Smooth muscle cell (in vitro differentiated cells): ENCODE data around the gene RBBP6. TPM values are rescaled to one million over a fixed set of nuclear protein-coding genes. Genes with fewer than 3 reads are reported as not detected.

Experiments
- DNase-seq: peaks from one replicate; lab custom pipeline; 2025; ENCODE audit not compliant: unreplicated experiment; lab: John Stamatoyannopoulos, UW
- H2AFZ ChIP-seq: fragments of 200-600 bp; sonication (generic); 2 replicates; pipeline ENCODE4 v1.6.0; 2016; ENCODE audit warnings: antibody characterized with exemption, low read depth, mild to moderate bottlenecking
- H3F3A ChIP-seq: fragments of 200-600 bp; sonication (generic); 2 replicates; pipeline ENCODE4 v1.6.0; 2017; ENCODE audit warnings: antibody characterized with exemption, low read depth
- H3K27ac ChIP-seq: fragments of 200-600 bp; sonication (generic); 2 replicates; pipeline ENCODE4 v1.5.1; 2016; ENCODE audit warnings: low read depth, mild to moderate bottlenecking
- H3K27me3 ChIP-seq: fragments of 200-600 bp; sonication (generic); 2 replicates; pipeline ENCODE4 v1.6.1; 2016; ENCODE audit warnings: low read depth, mild to moderate bottlenecking
- H3K36me3 ChIP-seq: fragments of 200-600 bp; sonication (generic); 2 replicates; pipeline ENCODE4 v1.5.1; 2016; ENCODE audit warnings: low read depth
- H3K4me1 ChIP-seq: fragments of 200-600 bp; sonication (generic); 2 replicates; pipeline ENCODE4 v1.5.1; 2016; ENCODE audit warnings: low read depth
- H3K4me2 ChIP-seq: fragments of 200-600 bp; sonication (generic); 2 replicates; pipeline ENCODE4 v1.6.0; 2016; ENCODE audit warnings: mild to moderate bottlenecking
- H3K4me3 ChIP-seq: fragments of 200-600 bp; sonication (generic); 2 replicates; pipeline ENCODE4 v1.5.1; 2016; ENCODE audit warnings: mild to moderate bottlenecking
- H3K79me2 ChIP-seq: fragments of 200-600 bp; sonication (generic); 2 replicates; pipeline ENCODE4 v1.6.0; 2016; ENCODE audit warnings: low read depth, mild to moderate bottlenecking
- H3K9ac ChIP-seq: fragments of 200-600 bp; sonication (generic); 2 replicates; pipeline ENCODE4 v1.6.0; 2016; ENCODE audit warnings: low read depth
- H3K9me3 ChIP-seq: fragments of 200-600 bp; sonication (generic); replicated peaks from 2 replicates; pipeline ENCODE4 v1.5.1; 2016; ENCODE audit warnings: low read depth
- H4K20me1 ChIP-seq: fragments of 200-600 bp; sonication (generic); 2 replicates; pipeline ENCODE4 v1.6.0; 2016; ENCODE audit warnings: low read depth
- WGBS: methylation state at CpG from one replicate; pipeline ENCODE4 v1.1.7; 2016; ENCODE audit warnings: low lambda C conversion rate; 5-methylcytosine and 5-hydroxymethylcytosine counted together
- polyA plus RNA-seq: library from polyadenylated mRNA; unstranded; fragments of >200 nt; fragmentation: Nextera tagmentation; extraction: Ambion mirVana; gene quantifications from 2 replicates; pipeline ENCODE4 v1.2.1, GENCODE V29; 2016
- total RNA-seq: library from RNA; depleted of rRNA; stranded (reverse); fragments of >200 nt; gene quantifications from 2 replicates; pipeline ENCODE4 v1.2.3, GENCODE V29; 2014
- TF ChIP-seq, protein P1 (sequence below): fragments of 200-600 bp; sonication (generic); IDR thresholded peaks from 2 replicates; pipeline ENCODE4 v1.5.1; 2017; ENCODE audit warnings: borderline replicate concordance, mild to moderate bottlenecking, antibody characterized with exemption; ENCODE audit not compliant: insufficient read depth, poor library complexity, severe bottlenecking

The RBBP6 gene
- total and polyA plus RNA-seq, 2 experiments from 2014 or later = 40.4 to 70.2 TPM

DNA sequence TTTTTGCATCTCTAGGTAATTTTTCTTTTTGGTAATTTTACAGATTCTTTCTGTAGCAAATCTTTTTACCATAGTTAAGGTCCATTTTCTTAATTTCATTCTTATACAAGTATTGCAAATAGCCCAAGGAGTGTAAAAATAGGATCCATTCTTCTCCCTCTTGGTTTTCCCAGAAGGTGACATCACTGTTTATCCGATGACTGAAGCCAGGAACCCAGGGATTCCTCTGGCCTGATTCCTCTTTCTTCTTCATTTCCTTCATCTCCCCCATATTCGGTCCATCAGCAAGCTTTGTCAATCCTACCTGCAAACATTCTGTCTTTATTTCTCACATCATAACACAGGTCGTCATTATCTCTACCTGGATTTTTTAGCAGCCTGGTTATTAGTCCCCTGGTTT, 5.3 kb downstream of the RBBP6 start:
- Histone ChIP-seq H3K4me3 (peak overlapping the region; percentile 10), H3K9me3 (no peaks in the 10 kb centered on the region), H2AFZ (no peak overlapping the region), H3K79me2 (peaks cover 95% of the 10 kb centered on the region), H3K27ac (peak overlapping the region; percentile 41), H3K9ac (no peak overlapping the region), H3K36me3 (peaks cover 23% of the 10 kb centered on the region), H3K4me1 (peaks cover 17% of the 10 kb centered on the region), H3F3A (no peaks in the 10 kb centered on the region), H4K20me1 (peaks cover 98% of the 10 kb centered on the region), H3K4me2 (peak overlapping the region; percentile 88), H3K27me3 (no peaks in the 10 kb centered on the region)
- DNase-seq = no peak
- TF ChIP-seq, protein P1, sequence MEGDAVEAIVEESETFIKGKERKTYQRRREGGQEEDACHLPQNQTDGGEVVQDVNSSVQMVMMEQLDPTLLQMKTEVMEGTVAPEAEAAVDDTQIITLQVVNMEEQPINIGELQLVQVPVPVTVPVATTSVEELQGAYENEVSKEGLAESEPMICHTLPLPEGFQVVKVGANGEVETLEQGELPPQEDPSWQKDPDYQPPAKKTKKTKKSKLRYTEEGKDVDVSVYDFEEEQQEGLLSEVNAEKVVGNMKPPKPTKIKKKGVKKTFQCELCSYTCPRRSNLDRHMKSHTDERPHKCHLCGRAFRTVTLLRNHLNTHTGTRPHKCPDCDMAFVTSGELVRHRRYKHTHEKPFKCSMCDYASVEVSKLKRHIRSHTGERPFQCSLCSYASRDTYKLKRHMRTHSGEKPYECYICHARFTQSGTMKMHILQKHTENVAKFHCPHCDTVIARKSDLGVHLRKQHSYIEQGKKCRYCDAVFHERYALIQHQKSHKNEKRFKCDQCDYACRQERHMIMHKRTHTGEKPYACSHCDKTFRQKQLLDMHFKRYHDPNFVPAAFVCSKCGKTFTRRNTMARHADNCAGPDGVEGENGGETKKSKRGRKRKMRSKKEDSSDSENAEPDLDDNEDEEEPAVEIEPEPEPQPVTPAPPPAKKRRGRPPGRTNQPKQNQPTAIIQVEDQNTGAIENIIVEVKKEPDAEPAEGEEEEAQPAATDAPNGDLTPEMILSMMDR = no peak
- 79% methylated on average over 3 of the region's 3 CpGs for WGBS

DNA sequence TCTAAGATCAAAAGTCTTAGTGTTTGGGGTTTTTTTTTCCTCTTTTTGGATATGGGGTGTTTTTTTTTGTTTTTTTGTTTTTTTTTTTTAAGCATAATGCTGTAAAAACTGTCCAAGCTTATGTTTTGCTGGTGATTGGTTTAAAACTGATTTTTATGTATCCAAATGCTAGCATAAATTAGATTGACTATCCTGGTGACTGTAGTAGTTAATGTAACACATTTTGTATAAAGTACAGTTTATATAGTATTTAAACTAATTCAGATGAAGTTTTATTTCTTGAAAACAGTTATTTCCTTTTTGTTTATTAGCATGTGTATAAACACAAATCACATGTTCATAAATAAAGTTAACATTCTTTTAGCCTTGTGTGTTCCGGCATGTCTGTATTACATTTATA, 10.9 kb downstream of the RBBP6 start:
- Histone ChIP-seq H2AFZ (no peak overlapping the region), H4K20me1 (peaks cover 92% of the 10 kb centered on the region), H3K9ac (no peak overlapping the region), H3K4me2 (no peak overlapping the region), H3K9me3 (no peaks in the 10 kb centered on the region), H3K27me3 (no peaks in the 10 kb centered on the region), H3K4me1 (peaks cover 6% of the 10 kb centered on the region), H3K36me3 (peaks cover 32% of the 10 kb centered on the region), H3K4me3 (no peak overlapping the region), H3K79me2 (peaks cover 74% of the 10 kb centered on the region), H3F3A (no peaks in the 10 kb centered on the region), H3K27ac (no peak overlapping the region)
- no peak for DNase-seq
- TF ChIP-seq, protein P1 = no peak
- 100% methylated on average over 1 of the region's 1 CpG for WGBS

DNA sequence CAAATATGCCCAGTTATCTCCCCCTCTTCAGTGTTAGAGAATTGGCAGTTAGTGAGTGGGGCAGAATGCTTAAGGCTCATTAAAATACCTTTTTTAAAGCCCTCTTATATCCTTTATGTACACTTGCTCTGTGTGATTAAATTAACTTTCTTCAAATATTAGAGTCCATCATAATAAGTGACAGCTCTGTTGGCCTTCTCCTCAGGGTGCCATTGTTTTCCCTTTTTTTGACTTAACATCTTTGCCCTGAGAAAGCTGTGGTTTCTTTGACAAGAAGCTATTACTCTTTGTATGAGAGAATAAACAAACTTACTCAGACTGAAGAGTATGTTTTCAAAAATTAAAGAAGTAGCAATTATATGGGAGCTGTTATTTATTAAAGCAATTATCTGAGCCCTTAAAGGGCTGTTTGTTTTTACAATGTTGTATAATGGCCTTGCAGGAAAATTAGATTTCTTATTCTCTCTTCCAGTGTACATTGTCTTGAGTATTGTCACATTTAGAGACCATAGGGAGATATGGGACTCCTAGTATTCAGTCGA, 13.4 kb downstream of the RBBP6 start:
- TF ChIP-seq, protein P1 = no peak
- peaks cover 67% of the 10 kb centered on the region for H4K20me1 ChIP-seq
- WGBS = 100% methylated on average over 1 of the region's 1 CpG
- peaks cover 6% of the 10 kb centered on the region for H3K4me1 ChIP-seq
- no peaks in the 10 kb centered on the region for H3K27me3 ChIP-seq
- H3K9ac ChIP-seq = no peak overlapping the region
- no peak for DNase-seq
- no peaks in the 10 kb centered on the region for H3K9me3 ChIP-seq
- H3K27ac ChIP-seq = no peak overlapping the region
- no peak overlapping the region for H3K4me3 ChIP-seq
- no peak overlapping the region for H2AFZ ChIP-seq
- no peak overlapping the region for H3K4me2 ChIP-seq
- H3K79me2 ChIP-seq = peaks cover 50% of the 10 kb centered on the region
- H3K36me3 ChIP-seq = peaks cover 36% of the 10 kb centered on the region
- H3F3A ChIP-seq = no peaks in the 10 kb centered on the region

DNA sequence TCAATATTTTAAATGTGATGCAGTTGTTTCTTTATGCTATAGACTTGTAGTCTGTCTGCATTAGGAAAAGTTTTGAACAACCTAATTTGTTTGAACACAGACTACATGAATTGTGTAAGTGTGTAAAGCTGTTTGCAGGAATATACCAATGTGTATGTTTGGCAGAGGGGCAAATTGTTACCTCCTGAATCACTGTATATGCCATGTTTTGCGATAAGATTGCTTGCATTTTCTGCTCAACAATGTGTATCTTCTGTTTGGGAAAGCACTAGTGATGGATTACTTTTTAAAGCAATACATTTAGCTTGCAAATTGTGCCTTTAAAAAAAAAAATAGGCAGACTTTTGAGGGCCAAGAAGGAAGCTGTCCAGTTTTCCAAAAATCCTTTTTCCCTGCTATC, 14.6 kb downstream of the RBBP6 start:
- H3K9me3 ChIP-seq = no peaks in the 10 kb centered on the region
- H3K4me2 ChIP-seq = no peak overlapping the region
- 77% methylated on average over 1 of the region's 1 CpG for WGBS
- TF ChIP-seq, protein P1 = no peak
- peaks cover 38% of the 10 kb centered on the region for H3K79me2 ChIP-seq
- H3F3A ChIP-seq = no peaks in the 10 kb centered on the region
- H3K27me3 ChIP-seq = no peaks in the 10 kb centered on the region
- H3K36me3 ChIP-seq = peaks cover 32% of the 10 kb centered on the region
- no peak overlapping the region for H2AFZ ChIP-seq
- peaks cover 6% of the 10 kb centered on the region for H3K4me1 ChIP-seq
- H3K27ac ChIP-seq = no peak overlapping the region
- no peak overlapping the region for H3K9ac ChIP-seq
- DNase-seq = no peak
- H3K4me3 ChIP-seq = no peak overlapping the region
- peaks cover 55% of the 10 kb centered on the region for H4K20me1 ChIP-seq
